ENCODE results near the gene CAPN14.

CAPN14 gene

DNA sequence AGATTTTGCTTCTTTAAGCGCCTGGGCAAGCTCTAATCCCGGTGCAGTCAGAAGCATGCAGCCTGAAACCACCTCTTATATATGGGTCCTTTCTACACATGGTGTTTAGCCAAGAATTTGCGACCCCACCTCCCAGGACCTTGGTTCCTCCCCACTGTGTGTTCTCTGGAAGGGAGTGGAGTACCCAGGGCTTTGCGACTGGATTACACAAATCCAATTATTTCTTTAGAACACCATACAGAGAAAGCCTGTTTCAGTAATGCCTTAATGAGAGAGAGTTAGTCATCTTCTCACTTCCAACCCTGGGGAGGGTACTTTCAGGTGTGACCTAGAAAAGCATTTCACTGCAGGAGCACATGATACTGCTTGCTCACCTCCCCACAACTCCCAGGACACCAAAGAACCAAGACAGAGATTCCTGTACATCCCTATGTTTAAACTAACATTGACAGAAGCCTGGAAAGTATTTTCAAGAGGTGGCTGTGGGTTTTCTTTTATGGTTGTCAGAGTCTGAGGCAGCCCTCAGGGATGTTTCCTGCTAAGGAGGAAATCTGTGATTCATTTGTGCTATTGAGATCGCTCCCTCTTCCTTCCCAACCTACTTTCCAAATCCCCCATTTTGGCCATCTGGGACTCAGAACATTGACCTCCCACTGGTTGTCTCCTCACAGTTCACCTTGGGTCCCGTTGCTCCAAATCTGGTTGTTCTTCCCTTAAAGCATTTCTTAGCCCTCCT, at the start of gene CAPN14:
TSS of gene CAPN14 (minus strand) at position 51 of the 736 bp plus-strand sequence. CDS start 12,068 bp downstream, outside the sequence.
- no peak for DNase-seq (ENCODE audit: low spot score)

- no peak for DNase-seq (ENCODE audit: low spot score)
Observed at GRCh38 chr2:31266804-31267203, 49.5 kb upstream of the CAPN14 start.

DNA sequence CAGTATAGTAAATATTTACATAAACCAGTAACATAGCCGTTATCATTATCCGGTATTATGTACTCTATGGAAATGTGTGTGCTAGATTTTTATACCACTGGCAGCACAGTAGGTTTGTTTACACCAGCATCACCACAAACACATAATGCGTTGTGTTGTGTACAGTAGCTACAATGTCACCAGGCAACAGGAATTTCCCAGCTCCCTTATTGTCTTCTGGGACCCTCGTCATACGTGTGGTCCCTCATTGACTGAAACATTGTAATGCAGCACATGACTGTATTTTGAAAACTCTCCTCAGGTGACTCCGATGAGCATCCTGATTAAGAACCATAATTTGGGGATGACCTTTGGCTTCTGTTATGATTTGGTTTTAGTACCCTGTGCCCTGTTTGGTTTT, 47.9 kb upstream of the CAPN14 start:
- no peak for DNase-seq (ENCODE audit: low spot score)

DNA sequence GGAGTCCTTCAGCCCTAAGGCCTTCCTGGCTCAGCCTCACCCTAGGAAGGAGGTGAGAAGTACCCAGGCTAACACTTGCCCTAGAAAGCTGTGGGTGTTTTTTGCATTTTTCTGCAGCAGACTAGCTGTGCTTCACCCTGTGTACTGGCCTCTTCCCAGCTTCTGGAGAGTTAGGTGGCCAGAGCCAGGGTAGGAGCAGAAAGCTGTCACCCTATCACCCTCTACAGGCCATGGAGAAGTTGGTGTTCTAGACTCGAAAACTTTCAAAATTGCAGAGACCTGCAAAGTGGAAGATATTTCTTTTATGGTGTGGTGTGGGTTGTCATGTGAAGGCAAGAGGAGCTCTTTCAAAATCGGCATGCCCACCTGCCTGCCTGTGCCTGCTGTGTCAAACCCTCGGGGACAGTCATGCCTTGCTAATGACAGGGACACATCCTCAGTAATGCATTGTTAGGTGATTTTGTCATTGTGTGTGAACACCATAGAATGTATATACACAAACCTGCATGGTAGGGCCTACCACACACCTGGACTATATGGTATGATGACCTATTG, 46.4 kb upstream of the CAPN14 start:
- no peak for DNase-seq (ENCODE audit: low spot score)

GRCh38 chr2:31260870-31261269, 43.6 kb upstream of the CAPN14 start:
- no peak for DNase-seq (ENCODE audit: low spot score)

DNA sequence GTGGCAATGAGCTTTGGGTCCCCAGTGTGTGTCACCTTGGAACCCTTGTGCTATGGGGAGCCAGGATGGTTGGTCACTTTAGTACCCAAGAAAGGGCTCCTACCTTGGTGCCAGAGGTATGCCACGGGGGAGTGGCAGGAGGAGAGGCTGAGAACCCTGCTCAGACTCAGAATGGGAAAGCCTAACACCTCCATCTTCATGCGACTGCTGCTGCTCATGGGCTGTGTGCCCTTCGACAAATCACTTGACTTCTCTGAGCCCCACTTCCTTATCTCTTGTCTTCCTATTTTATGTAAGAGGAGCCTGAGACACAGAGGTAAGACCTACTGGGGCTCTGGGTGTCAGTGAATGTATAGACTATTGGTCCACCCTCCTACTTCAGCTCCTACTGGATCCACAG, 41.8 kb upstream of the CAPN14 start:
- no peak for DNase-seq (ENCODE audit: low spot score)

DNA sequence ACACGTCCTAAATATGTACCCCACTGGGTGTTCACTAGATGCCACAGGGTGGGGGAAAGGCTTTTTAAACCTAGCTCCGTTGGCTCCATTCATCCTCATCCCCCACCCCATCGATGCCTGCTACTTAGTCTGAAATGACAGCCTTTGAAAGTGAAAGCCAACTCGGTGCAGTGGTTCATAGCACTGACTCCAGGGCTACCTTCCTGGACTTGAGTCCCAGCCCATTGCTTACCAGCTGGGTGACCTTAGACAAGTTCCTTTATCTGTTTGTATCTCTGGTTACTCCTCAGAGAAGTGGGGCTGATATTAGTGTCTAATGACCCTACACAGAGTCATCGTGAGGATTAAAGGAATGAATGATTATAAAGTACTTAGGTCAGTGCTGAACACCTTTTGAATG, 41.0 kb upstream of the CAPN14 start:
- DNase-seq (ENCODE audit: low spot score): no peak

- no peak for DNase-seq (ENCODE audit: low spot score)
Observed at GRCh38 chr2:31256611-31257382, 39.5 kb upstream of the CAPN14 start.

DNA sequence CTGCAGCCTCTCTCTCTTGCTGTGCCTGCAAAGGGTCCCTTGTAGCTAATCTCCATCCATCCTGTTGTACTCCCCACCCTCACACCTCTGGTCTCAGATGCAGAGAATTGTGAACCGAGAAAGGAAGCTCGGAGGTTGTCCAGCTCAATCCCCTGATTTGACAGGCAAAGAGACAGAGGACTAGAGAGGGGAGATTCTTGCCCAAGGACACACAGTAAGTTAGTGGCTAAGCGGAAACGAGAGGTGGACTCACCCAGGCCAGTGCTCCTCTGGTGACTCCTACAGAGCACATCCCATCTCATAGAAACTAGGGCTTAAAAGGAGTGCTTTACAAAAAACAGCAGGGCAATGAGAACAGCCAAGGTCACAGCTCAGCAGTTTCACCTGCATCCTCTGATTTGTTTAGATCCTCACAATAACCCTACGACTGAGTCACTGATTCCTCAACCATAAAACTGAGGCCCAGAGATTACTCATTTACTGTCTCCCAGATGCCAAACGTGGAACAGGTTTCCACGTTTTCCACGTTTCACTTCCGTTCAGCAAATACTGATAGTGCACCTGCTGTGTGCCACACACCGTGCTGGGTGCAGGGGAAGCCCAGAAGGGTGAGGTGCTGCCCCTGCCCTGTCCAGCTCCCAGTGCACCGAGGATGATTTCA, 38.7 kb upstream of the CAPN14 start:
- no peak for DNase-seq (ENCODE audit: low spot score)

DNA sequence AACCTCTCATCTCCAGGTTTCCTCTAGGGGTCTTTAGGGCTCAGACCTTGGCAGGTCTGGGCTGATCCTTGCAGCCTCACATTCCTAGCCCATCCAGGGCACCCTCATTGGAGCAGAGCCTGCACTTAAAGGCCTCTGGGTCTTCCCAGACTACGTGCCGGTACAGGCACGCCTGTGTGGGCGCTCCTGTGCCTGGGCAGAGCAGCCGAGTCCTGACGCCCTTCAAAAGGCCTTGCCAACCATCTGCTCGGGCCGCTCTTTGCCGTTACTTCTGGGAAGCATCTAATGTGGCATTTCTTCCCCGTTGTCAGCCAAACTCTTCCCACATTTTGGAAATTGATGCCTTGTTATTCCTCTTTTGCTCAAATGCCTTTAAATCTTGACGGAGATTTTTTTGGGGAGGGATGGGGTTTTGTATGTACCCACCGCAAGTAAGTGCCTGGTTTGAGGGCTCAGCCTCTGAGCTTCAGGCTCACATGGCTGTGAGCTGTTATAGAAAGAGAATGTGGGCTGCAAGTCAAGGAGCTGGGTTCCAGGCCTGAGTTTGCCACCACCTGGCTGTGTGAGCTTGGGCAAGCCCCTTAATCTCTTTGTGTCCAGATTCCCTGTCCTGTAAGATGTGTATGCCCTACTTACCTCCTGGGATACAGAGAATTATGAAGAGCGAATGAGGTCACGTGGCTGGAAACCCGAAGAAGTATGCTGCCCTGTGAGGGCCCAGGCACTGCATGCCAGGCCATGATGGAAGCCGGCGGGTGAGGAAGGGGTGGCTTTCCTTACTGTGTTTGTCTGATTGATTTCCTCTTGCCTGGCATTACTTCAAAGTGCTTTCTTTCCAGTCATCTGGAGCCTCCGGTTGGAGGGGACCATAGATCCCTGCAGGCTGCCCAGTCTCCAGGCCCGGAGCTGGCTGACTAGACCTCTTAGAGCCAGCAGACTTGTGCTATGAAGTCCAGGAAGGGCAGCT, 37.2 kb upstream of the CAPN14 start:
- no peak for DNase-seq (ENCODE audit: low spot score)

DNA sequence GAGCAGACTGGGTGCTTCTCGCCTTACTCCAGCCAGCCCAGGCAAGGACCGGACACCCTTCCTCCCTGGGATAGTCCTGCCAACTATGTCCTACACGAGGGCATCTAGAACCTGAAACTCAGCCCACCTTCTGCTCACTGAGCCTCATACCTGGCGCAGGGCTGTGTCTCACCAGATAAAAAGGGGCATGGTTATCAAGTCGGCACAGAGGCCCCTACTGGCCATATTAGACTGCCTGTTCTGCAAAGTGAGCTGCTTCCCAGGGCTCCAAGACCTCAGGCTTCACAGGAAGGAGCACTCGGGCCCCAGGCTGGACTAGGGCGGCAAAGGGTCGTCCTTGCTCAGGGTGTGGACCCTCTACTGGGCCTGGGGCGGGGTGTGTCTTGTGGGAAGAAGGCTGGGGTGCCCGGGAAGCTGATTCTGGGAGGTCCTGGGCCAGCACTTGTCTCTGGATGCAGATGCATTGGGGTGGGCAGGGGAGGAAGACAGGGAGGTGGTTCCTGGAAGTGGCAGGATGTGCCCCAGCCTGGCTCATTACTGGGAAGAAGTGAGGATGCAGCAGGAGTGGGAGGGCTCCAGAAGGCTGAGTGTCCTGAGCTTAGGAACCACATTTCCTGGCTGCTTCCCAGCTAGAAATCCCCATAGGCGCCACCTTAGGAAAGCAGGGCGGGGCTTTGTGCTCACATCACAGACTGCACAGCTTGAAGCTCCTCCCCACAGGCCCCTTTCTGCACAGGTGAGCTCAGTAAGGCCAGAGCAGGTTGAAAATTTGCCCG, 36.2 kb upstream of the CAPN14 start:
- no peak for DNase-seq (ENCODE audit: low spot score)

GRCh38 chr2:31251851-31252250, 34.5 kb upstream of the CAPN14 start:
- DNase-seq (ENCODE audit: low spot score): no peak

DNA sequence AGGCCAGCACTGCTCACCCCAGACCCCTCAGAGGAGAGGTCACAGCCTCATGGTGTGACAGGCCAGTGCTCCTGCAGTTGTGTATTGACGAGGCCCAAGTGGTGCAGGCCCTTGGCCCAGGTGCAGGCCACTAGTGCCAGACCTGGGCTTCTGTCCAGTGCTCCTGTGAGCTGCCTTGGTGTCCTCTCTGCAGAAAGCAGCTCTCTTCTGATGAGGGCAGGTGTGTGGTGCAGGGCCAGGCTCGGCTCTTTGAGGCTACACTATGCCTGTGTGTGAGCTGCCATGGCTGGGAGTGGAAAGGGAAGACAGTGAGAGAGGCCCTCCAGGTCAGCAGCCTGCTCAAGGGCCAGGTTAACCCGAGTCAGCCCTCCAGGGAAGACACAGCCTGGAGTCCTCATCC, 33.7 kb upstream of the CAPN14 start:
- no peak for DNase-seq (ENCODE audit: low spot score)

GRCh38 chr2:31249009-31249690, 31.8 kb upstream of the CAPN14 start:
- no peak for DNase-seq (ENCODE audit: low spot score)

- no peak for DNase-seq (ENCODE audit: low spot score)
Observed at GRCh38 chr2:31248139-31248538, 30.8 kb upstream of the CAPN14 start.

GRCh38 chr2:31247711-31248110, 30.4 kb upstream of the CAPN14 start:
- no peak for DNase-seq (ENCODE audit: low spot score)

GRCh38 chr2:31246184-31246852, 29.0 kb upstream of the CAPN14 start:
- DNase-seq (ENCODE audit: low spot score): no peak

DNA sequence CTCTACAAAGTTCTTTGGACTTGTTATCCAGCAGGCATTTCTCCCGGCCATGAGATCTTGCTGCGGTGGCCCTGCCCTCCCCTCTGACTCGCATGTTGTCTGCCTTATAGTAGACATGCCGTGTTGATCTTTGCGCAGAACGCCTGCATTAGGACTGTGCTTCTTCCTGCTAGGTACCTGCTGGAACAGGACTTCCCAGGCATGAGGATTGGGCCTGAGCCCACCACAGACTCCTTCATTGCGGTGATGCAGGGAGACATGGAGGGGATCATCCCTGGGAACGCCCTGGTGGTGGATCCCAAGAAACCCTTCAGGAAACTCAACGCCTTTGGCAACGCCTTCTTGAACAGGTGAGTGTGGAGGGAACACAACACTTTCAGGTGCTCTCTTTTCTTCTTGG, 26.8 kb upstream of the CAPN14 start:
- no peak for DNase-seq (ENCODE audit: low spot score)

- no peak for DNase-seq (ENCODE audit: low spot score)
Observed at GRCh38 chr2:31243053-31243452, 25.7 kb upstream of the CAPN14 start.
